GM19043 (cell line): ENCODE measurements around the gene CLDN9.

Source experiments
- ATAC-seq: cut with Tn5 transposase; IDR thresholded peaks from one replicate; pipeline ENCODE4 v1.9.1; 2021; ENCODE audit warnings: low read depth; ENCODE audit not compliant: unreplicated experiment

The CLDN9 gene

DNA sequence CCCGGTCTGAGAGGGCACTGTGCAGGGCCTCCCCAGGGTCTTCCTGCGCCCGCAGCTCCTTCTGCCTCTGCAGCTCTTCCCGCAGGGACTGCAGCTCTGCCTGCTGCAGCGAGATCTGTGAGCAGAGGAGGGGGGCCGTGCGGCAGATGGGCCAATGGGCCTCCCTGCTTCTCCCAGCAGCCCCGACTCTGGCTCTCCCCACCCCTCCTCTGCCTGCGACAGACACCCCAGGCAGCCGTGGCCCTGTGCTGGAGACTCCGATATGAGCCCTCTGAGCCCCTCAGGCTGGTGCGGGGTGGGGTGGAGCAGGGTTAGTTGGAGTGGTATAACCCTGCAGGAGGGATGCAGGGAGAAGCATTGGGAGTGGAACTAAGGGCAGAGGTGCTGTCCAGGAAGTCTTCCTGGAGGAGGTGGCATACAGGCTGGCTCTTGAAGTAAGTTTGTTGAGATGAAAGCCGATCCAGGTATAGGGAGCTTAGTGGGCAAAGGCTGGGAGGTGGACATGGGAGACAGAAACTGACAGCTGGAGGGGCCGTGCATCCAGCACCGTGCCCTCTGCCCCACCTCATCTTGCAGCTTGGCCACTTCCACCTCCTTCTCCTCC, 16.1 kb downstream of the CLDN9 start:
- ATAC-seq: no peak

DNA sequence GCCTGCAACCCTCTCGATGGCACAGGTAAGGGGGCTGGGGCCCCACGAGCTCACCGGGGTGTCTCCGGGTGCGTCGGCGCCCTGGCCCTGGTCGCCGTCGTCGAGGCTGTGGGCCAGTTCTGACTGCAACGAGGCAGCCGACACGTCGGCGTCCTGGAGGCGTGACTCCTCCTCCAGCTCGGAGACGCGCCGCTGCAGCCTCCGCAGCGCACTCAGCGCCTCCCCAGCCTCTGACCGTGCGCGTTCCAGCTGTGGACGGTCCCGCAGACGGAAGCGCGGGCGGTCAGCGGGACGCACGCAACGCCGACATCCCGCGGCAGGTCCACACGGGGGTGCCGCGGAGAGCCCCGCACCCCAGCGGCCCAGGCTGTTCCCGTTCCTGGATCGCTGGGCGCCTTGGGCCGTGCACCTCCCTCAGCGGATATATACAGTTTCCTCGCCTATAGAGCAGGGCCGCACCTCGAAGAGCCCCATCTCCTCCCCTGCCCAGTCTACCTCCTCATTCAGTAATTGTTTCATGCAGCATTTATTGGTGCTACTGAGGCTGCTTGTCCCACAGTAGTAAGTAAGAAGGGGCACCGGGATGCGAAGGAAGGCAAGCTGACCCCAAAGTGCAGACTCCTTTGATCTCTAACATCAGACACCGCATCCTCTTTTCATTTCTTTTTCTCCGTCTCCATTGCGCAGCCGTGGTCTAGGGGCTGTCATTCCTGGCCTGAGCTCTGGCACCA, 16.9 kb downstream of the CLDN9 start:
- no peak for ATAC-seq

DNA sequence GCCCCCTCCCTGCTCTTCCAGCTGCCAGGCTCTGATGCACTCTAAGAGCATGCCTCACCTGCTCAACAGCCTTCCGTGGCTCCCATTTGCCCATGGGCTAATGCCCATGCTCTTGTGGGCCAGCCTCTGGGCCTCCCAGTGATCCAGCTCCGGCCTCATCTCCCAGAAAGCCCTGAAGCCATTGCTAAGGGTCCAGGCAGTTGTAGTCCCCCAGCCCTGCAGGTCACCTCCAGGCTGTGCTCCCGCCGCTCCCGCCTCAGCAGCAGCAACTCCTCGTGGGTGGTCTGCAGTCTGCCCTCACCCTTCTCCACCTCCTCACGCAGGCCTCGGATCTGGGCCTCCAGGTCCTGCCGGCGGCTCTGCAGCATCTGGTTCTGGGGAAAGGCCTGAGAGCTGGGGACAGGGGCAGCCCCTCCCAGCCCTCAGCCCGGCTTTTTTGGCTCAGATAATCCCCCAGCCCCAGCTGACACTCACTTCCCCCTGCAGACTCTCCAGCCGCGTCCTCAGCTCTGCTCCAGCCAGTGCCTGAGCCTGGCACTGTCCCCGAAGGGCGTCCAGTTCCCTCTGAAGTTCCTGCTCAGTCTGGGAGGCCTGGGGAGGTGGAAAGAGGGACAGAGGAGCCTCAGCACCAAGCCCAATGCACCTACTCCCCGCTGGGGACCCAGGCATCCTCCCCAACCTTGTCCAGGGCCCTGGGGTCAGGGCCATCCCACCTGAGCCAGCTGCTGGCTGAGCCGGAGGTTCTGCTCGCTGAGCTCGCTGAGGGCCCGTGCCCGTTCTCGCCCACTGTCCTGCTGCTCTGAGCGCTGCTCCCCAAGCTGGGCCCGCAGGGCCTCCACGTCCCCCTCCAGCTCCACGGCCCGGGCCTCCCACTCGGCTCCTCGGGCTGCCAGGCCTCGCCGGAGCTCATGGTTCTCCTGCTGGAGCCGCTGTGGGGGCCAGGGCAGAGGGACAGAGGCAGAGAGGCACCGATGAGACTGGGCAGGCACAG, 17.8 kb downstream of the CLDN9 start:
- ATAC-seq: no peak

DNA sequence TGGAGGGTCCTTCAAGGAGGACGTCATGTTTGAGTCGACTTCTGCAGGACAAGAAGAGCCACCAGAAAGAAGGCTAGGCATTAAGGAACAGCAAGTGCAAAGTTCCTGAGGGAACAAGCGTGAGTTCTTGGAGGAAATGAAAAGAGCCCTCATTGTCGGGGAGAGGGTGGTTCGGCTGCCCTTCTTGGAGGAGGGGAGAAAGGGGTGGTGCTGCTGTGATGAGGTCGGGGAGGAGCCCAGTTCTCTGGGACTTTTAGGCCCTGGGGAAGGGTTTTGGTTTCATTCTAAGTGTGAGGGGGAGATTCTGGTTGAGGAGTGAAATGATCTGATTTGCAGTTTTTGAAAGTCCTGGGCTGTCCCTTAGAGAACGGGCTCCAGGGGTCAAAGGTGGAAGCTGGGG, 19.9 kb downstream of the CLDN9 start:
- no peak for ATAC-seq

DNA sequence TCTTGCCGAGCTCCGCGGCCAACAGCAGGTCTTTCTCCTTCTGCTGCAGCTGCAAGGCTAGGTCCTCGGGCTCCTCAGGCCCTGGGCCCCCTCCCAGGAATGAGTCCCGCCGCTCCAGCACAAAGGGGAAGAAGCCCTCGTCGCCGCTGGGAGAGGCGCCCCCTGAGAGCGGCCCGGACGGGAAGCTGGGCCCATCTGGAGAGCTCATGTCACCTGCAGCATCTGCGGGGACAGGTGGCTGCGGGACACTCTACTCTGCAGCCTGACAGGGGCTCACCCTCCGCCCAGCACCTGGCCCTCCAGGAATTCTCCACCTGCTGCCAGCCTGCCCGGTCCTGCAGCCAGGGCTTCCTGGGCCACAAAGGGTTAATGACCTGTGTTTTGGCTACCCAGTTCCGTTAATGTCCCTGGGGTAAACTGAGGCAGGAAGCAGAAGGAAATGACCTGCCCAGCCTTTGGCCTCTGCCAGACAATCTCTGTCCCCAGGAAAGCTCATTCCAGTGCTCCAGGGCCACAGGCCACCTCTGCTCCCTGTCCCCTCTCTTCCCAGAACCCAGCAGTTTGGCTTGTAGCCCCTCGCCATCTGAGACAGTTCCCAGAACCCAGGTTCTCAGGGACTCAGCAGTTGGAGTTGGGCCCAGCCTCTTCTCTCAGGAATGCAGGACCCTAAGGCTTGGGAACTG, 22.7 kb downstream of the CLDN9 start:
- ATAC-seq: no peak

DNA sequence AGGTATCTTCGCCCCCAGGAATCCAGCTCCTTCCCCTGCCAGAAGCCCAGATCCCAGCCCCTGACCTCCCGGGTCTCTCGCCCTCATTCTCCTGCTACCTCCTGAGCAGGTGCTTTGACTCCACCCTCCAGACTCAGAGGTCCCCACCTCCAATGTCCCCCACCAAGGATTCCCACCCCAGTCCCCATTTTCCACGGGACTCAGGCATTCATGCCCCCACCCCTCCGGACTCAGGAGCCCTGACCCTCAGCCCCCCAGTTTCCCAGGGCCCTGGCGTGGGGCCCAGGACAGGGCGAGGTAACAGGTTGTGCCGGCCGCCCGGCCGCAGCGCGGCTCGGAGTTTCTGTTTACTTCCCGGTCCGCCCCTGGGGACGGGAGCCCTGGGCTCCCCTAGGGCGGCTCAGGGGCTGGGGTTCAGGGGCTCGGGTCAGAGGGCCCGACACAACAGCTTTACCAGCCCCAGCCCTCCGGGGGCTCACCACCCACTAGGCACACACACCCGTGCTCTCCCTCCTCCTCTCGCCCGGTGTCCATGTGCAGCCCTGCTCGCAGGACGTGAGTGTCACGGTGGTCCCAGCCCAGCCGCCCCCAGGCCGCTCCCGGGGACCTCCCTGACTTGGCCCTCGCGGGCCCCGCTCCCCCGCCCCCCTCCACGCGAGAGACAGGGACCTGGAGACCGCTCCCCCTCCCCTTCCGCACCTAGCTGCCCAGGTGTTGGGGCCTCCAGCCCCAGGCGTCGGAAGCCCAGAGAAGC, 23.4 kb downstream of the CLDN9 start:
- no peak for ATAC-seq

DNA sequence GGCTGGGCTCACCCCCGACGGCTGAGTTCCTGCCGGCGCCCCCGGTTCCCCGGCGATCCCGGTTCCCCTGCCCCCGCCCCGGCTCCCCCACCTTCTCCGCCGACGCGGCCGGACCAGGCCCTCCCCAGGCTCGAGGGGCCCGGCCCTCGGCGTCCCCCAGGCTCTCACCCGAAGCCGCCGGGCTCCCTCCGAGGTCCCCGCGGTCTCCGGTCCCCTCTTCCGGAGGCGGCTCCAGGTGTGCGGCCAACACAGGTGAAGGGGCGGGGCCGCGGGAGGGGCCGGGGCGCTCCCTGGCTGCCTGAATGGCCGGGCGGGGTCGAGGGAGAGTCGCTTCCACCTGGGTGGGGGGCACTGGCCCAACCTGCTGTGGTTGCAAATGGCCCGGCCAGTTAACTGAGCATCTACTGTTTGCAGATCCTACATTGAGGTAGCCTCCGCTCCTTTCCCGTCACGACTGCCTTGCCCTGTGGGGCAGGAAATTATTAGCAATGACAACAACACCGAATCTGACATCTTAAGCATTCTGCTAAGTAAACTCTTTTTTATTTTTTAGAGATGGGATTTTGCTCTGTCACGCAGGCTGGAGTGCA, 24.1 kb downstream of the CLDN9 start, which contains the start of gene BICDL2:
Gene BICDL2 (minus strand): TSS at position 219 of the 590 bp plus-strand sequence. CDS start 1,448 bp downstream, outside the sequence.
- no peak for ATAC-seq

- ATAC-seq: no peak
These were observed 25.5 kb downstream of the CLDN9 start for GRCh38 chr16:3038256-3038655.

- ATAC-seq: no peak
These were observed 26.2 kb downstream of the CLDN9 start for GRCh38 chr16:3038896-3039295.

DNA sequence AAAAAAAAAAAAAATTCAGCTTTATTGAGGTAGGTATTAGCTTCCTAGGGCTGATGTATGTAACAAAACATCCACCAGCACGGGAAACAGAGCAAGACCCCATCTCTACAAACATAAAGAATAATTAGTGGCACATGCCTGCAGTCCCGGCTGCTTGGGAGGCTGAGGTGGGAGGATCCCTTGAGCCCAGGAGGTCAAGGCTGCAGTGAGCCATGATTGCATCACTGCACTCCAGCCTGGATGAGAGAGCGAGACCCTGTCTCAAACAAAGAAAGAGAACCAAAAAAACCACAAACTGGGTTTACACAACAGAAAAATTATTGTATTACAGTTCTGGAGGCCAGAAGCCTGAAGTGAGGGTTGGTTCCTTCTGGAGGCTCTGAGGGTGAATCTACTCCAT, 29.7 kb downstream of the CLDN9 start:
- no peak for ATAC-seq

- no peak for ATAC-seq
These were observed 32.0 kb downstream of the CLDN9 start for GRCh38 chr16:3044708-3045107.

- no peak for ATAC-seq
These were observed 33.3 kb downstream of the CLDN9 start, which contains the start of gene MMP25 for GRCh38 chr16:3045758-3046640. Gene MMP25, plus strand, starts transcription at chr16:3046561. Its CDS starts 357 bp downstream, at chr16:3046918.

DNA sequence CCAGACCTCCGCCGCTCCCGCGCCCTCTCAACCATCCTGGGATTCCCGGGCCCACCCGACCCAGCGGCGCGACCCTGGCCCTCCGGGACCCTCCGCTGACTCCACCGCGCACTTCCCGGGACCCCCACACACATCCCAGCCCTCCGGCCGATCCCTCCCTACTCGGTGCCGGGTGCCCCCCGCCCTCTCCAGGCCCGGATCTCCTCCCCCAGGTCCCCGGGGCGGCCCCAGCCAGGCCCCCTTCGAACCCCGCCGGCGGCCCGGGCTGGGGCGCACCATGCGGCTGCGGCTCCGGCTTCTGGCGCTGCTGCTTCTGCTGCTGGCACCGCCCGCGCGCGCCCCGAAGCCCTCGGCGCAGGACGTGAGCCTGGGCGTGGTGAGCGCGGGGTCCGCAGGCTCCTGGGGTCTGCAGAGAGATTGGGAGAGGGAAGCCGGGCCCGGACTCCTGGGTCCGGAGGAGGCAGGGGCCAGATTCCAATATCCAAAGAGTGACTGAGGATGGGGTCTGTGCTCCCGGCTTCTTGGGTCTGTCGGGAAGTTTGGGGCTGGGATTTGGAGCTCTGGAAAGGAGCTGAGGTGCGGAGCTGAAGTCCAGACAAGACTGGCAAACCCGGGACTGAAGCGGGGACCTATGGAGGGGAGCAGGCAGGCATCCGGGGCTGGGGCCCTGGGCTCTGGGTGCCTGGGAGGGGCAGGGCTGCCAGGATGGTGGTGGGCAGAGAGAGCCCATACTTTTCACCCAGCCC, 34.1 kb downstream of the CLDN9 start:
- no peak for ATAC-seq

DNA sequence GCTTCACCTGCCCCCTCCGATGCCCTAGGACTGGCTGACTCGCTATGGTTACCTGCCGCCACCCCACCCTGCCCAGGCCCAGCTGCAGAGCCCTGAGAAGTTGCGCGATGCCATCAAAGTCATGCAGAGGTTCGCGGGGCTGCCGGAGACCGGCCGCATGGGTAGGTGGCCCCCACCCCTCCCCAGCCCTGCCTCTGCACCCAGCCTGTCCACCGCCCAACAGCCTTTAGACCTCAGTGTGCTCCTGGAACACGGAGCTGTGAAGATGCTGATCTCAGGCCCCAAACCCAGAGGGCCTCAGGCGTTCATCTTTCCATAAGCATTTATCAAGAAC, 34.6 kb downstream of the CLDN9 start:
- no peak for ATAC-seq

DNA sequence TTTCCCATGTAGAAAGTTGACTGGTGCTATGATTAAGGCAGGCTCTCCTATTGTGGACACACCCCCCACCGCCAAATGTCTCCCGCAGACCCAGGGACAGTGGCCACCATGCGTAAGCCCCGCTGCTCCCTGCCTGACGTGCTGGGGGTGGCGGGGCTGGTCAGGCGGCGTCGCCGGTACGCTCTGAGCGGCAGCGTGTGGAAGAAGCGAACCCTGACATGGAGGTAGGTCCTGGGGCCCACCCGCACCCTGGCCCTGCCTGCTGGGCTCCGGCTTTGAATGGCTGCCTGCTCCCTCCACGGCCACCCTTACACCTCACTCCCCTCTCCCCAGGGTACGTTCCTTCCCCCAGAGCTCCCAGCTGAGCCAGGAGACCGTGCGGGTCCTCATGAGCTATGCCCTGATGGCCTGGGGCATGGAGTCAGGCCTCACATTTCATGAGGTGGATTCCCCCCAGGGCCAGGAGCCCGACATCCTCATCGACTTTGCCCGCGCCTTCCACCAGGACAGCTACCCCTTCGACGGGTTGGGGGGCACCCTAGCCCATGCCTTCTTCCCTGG, 37.3 kb downstream of the CLDN9 start:
- ATAC-seq: no peak

- no peak for ATAC-seq
These were observed 37.8 kb downstream of the CLDN9 start for GRCh38 chr16:3050487-3050886.

- no peak for ATAC-seq
These were observed 38.3 kb downstream of the CLDN9 start for GRCh38 chr16:3051009-3051408.

GRCh38 chr16:3051494-3051893, 38.8 kb downstream of the CLDN9 start:
- no peak for ATAC-seq
